ENCODE results near the gene PATJ. TPM values are rescaled to one million over a fixed set of nuclear protein-coding genes. Genes with fewer than 3 reads are reported as not detected.
"Not testable (repeated sequence)": the region's sequence is repeated elsewhere in the genome, so short reads cannot be mapped to it uniquely, and the experiment has no call there.

Gene PATJ
- total RNA-seq, 2 experiments from 2014 or later, result 10.8 to 11.3 TPM

DNA sequence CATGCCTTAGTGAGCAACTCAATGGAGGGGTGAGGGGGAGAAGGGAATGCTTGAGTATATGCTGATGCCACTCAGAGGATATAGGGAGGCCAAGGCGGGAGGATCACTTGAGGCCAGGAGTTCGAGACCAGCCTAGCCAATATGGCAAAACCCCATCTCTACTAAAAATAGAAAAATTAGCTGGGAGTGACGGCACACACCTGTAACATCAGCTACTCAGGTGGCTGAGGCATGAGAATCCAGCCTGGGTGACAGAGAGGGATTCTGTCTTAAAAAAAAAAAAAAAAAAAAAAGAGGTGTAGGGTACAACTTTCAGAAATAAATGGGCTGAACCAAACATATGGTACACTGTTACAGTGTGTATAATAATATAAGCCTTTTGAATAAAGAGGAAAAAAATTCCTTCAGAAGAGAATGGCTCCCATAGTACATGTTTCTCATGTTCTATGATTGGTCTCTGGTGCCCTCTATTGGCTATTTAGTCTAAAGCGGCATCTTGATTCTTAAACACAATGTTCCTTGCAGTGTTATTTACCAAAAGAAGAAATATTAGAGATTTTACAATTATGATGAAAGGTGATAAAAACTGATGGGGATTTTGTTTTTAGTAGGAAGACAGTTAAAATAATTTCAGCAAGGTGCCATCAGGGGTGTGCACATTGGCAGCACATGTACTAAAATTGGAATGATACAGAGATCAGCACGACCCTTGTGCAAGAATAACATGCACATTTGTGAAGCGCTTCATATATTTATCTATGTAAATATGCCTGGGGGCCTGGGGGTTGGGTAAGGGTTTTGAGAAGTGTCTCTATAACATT, 109.8 kb downstream of the PATJ start:
- no peak overlapping the region for H3K27ac Mint-ChIP-seq
- no peaks in the 10 kb centered on the region for H3K27me3 Mint-ChIP-seq
- H3K36me3 Mint-ChIP-seq (ENCODE audit: low read depth), result no peaks in the 10 kb centered on the region
- no peaks in the 10 kb centered on the region for H3K9me3 Mint-ChIP-seq
- no peak for DNase-seq
- H3K4me1 Mint-ChIP-seq, result no peaks in the 10 kb centered on the region
- H3K4me3 Mint-ChIP-seq, result no peak overlapping the region
- POLR2A ChIA-PET, result no interaction called here
- CTCF ChIA-PET, result interaction anchor here (0.6 to 1.9 kb wide), 21 partner anchors 8 to 1870 kb away, joined by 3 to 9 read pairs (median 4); no protein-coding TSS in a partner anchor

GRCh38 chr1:61852670-61853015, 110.4 kb downstream of the PATJ start:
- no peak for DNase-seq
- H3K27me3 Mint-ChIP-seq, result no peaks in the 10 kb centered on the region
- no peak overlapping the region for H3K4me3 Mint-ChIP-seq
- no peaks in the 10 kb centered on the region for H3K4me1 Mint-ChIP-seq
- POLR2A ChIA-PET, result no interaction called here
- no peaks in the 10 kb centered on the region for H3K36me3 Mint-ChIP-seq (ENCODE audit: low read depth)
- H3K27ac Mint-ChIP-seq, result no peak overlapping the region
- H3K9me3 Mint-ChIP-seq, result no peaks in the 10 kb centered on the region
- CTCF ChIA-PET, result interaction anchor here (0.9 to 1.9 kb wide), 8 partner anchors 9 to 1004 kb away, joined by 3 to 9 read pairs (median 4); no protein-coding TSS in a partner anchor

GRCh38 chr1:61853583-61853982, 111.3 kb downstream of the PATJ start:
- no peak for DNase-seq
- no peaks in the 10 kb centered on the region for H3K36me3 Mint-ChIP-seq (ENCODE audit: low read depth)
- CTCF ChIA-PET, result interaction anchor here (1.0 to 1.9 kb wide), 9 partner anchors 10 to 811 kb away, joined by 3 to 9 read pairs (median 4); no protein-coding TSS in a partner anchor

GRCh38 chr1:61864489-61864888, 122.2 kb downstream of the PATJ start:
- Mint-ChIP-seq H3K27ac (no peak overlapping the region), H3K4me1 (peaks cover 4% of the 10 kb centered on the region), H3K4me3 (no peak overlapping the region), H3K27me3 (no peaks in the 10 kb centered on the region), H3K36me3 (ENCODE audit: low read depth) (no peaks in the 10 kb centered on the region), H3K9me3 (no peaks in the 10 kb centered on the region)
- ChIA-PET CTCF (no interaction called here), POLR2A (no interaction called here)
- DNase-seq, result no peak

More at GRCh38 chr1:61853583-61853982, 111.3 kb downstream of the PATJ start:
- Mint-ChIP-seq H3K9me3 (no peaks in the 10 kb centered on the region), H3K27me3 (no peaks in the 10 kb centered on the region), H3K27ac (no peak overlapping the region), H3K4me1 (no peaks in the 10 kb centered on the region), H3K4me3 (no peak overlapping the region)
- POLR2A ChIA-PET, result no interaction called here

- peaks cover 4% of the 10 kb centered on the region for H3K4me1 Mint-ChIP-seq
- no peaks in the 10 kb centered on the region for H3K36me3 Mint-ChIP-seq (ENCODE audit: low read depth)
- H3K4me3 Mint-ChIP-seq, result no peak overlapping the region
- no peak overlapping the region for H3K27ac Mint-ChIP-seq
- ChIA-PET POLR2A (no interaction called here), CTCF (no interaction called here)
- no peaks in the 10 kb centered on the region for H3K27me3 Mint-ChIP-seq
- no peak for DNase-seq
- no peaks in the 10 kb centered on the region for H3K9me3 Mint-ChIP-seq
These were observed 123.5 kb downstream of the PATJ start for GRCh38 chr1:61865646-61866220.

- ChIA-PET CTCF (no interaction called here), POLR2A (no interaction called here)
- Mint-ChIP-seq H3K4me3 (no peak overlapping the region), H3K27me3 (no peaks in the 10 kb centered on the region), H3K27ac (no peak overlapping the region), H3K36me3 (ENCODE audit: low read depth) (peaks cover 2% of the 10 kb centered on the region), H3K4me1 (peaks cover 4% of the 10 kb centered on the region), H3K9me3 (peaks cover 3% of the 10 kb centered on the region)
- no peak for DNase-seq
These were observed 127.4 kb downstream of the PATJ start for GRCh38 chr1:61869691-61870109.

GRCh38 chr1:61872206-61872605, 129.9 kb downstream of the PATJ start:
- Mint-ChIP-seq H3K4me1 (no peaks in the 10 kb centered on the region), H3K27ac (no peak overlapping the region), H3K27me3 (no peaks in the 10 kb centered on the region), H3K9me3 (peaks cover 4% of the 10 kb centered on the region), H3K36me3 (ENCODE audit: low read depth) (peaks cover 3% of the 10 kb centered on the region), H3K4me3 (no peak overlapping the region)
- DNase-seq, result no peak
- CTCF ChIA-PET, result no interaction called here
- POLR2A ChIA-PET, result no interaction called here

- CTCF ChIA-PET, result no interaction called here
- peaks cover 4% of the 10 kb centered on the region for H3K36me3 Mint-ChIP-seq (ENCODE audit: low read depth)
- DNase-seq, result no peak
These were observed 131.3 kb downstream of the PATJ start for GRCh38 chr1:61873581-61873980.

GRCh38 chr1:61873994-61874393, 131.7 kb downstream of the PATJ start:
- CTCF ChIA-PET, result no interaction called here

More at GRCh38 chr1:61873581-61873980, 131.3 kb downstream of the PATJ start:
- no peak overlapping the region for H3K27ac Mint-ChIP-seq
- peaks cover 5% of the 10 kb centered on the region for H3K9me3 Mint-ChIP-seq
- H3K4me1 Mint-ChIP-seq, result no peaks in the 10 kb centered on the region
- POLR2A ChIA-PET, result no interaction called here
- no peaks in the 10 kb centered on the region for H3K27me3 Mint-ChIP-seq
- no peak overlapping the region for H3K4me3 Mint-ChIP-seq

GRCh38 chr1:61875198-61875597, 132.9 kb downstream of the PATJ start:
- Mint-ChIP-seq H3K27me3 (no peaks in the 10 kb centered on the region), H3K27ac (no peak overlapping the region), H3K9me3 (peaks cover 5% of the 10 kb centered on the region), H3K4me3 (no peak overlapping the region), H3K36me3 (ENCODE audit: low read depth) (peaks cover 4% of the 10 kb centered on the region), H3K4me1 (no peaks in the 10 kb centered on the region)
- DNase-seq, result no peak
- CTCF ChIA-PET, result no interaction called here
- POLR2A ChIA-PET, result no interaction called here

More at GRCh38 chr1:61873994-61874393, 131.7 kb downstream of the PATJ start:
- Mint-ChIP-seq H3K4me1 (no peaks in the 10 kb centered on the region), H3K27me3 (no peaks in the 10 kb centered on the region), H3K9me3 (peaks cover 5% of the 10 kb centered on the region), H3K4me3 (no peak overlapping the region), H3K27ac (no peak overlapping the region), H3K36me3 (ENCODE audit: low read depth) (peaks cover 4% of the 10 kb centered on the region)
- DNase-seq, result no peak
- POLR2A ChIA-PET, result no interaction called here

- H3K27ac Mint-ChIP-seq; DNase-seq; H3K36me3 Mint-ChIP-seq (ENCODE audit: low read depth); H3K4me1 Mint-ChIP-seq; H3K27me3 Mint-ChIP-seq; H3K4me3 Mint-ChIP-seq; POLR2A ChIA-PET; H3K9me3 Mint-ChIP-seq: not testable (repeated sequence)
- CTCF ChIA-PET, result interaction anchor here (1.0 kb wide), 1 partner anchor 27 kb away, joined by 4 read pairs; no protein-coding TSS in a partner anchor
These were observed 137.7 kb downstream of the PATJ start for GRCh38 chr1:61879887-61880474.

GRCh38 chr1:61887076-61887867, 145.0 kb downstream of the PATJ start:
- Mint-ChIP-seq H3K4me3 (no peak overlapping the region), H3K27me3 (no peaks in the 10 kb centered on the region), H3K9me3 (peaks cover 4% of the 10 kb centered on the region), H3K4me1 (no peaks in the 10 kb centered on the region), H3K36me3 (ENCODE audit: low read depth) (peaks cover 5% of the 10 kb centered on the region), H3K27ac (no peak overlapping the region)
- CTCF ChIA-PET, result no interaction called here
- no peak for DNase-seq
- POLR2A ChIA-PET, result no interaction called here

DNA sequence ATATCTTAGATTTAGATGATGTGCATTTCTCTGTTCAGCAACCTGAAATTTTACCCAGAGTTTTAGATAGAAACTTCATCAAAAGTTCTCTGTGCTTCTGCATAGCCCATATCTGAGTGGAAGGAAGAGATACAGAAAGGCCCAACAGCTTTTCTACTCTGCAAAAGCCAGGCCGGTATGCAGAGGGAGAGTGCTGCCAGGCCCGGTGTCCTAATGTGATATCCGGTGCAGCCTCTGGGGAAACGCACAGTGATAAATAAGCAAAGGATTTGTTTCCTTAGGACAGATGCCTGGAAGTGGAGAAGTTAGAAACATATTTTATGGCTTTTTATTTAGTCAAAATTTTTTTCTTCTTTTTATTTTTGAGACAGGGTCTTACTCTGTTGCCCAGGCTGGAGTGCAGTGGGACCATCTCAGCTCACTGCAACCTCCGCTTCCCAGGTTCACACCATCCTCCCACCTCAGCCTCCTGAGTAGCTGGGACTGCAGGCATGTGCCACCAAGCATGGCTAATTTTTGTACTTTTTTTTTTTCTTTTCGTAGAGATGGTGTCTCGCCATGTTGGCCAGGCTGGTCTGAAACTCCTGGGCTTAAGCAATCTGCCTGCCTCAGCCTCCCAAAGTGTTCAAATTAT, 145.8 kb downstream of the PATJ start:
- no peaks in the 10 kb centered on the region for H3K4me1 Mint-ChIP-seq
- H3K36me3 Mint-ChIP-seq (ENCODE audit: low read depth), result peaks cover 5% of the 10 kb centered on the region
- H3K27ac Mint-ChIP-seq, result no peak overlapping the region
- H3K4me3 Mint-ChIP-seq, result no peak overlapping the region
- H3K9me3 Mint-ChIP-seq, result peaks cover 4% of the 10 kb centered on the region
- CTCF ChIA-PET, result no interaction called here
- POLR2A ChIA-PET, result no interaction called here
- no peak for DNase-seq
- H3K27me3 Mint-ChIP-seq, result no peaks in the 10 kb centered on the region
